Activated T-cell treated with anti-CD3 and anti-CD28 coated beads, Interleukin-2, amount 50 U/mL, for 72 hours (primary cell): ENCODE data around the gene PLEKHM2. TPM values are rescaled to one million over a fixed set of nuclear protein-coding genes. Genes with fewer than 3 reads are reported as not detected.
"Not testable (repeated sequence)": the region's sequence is repeated elsewhere in the genome, so short reads cannot be mapped to it uniquely, and the experiment has no call there.

ENCODE experiments used
- ATAC-seq, 2 donors: fragments of 150-1000 bp; cut with Tn5 transposase; replicated peaks in 1 of 2; 2 replicates each; pipeline ENCODE4 v1.10.0; 2021; ENCODE audit warnings: moderate library complexity in 2 of 2, mild to moderate bottlenecking in 1 of 2
- DNase-seq, 2 donors: peaks; one replicate each; pipeline ENCODE4 v3.0.0; 2021 to 2022; ENCODE audit warnings: mixed read lengths in 1 of 2
- H3K27ac Mint-ChIP-seq: one replicate; pipeline ENCODE4 v1.8.0; 2022; ENCODE audit warnings: mild to moderate bottlenecking, moderate library complexity, mixed read lengths
- H3K27me3 Mint-ChIP-seq: one replicate; pipeline ENCODE4 v1.8.0; 2022; ENCODE audit warnings: low read depth, mixed read lengths
- H3K36me3 Mint-ChIP-seq, 2 donors: one replicate each; pipeline ENCODE4 v1.8.0; 2022; ENCODE audit warnings: mixed read lengths in 2 of 2, mild to moderate bottlenecking in 1 of 2; ENCODE audit not compliant: insufficient read depth in 2 of 2
- H3K4me1 Mint-ChIP-seq: one replicate; pipeline ENCODE4 v1.8.0; 2022; ENCODE audit warnings: low read depth, mixed read lengths
- H3K4me3 Mint-ChIP-seq, 2 donors: one replicate each; pipeline ENCODE4 v1.8.0; 2022; ENCODE audit warnings: mild to moderate bottlenecking in 2 of 2, mixed read lengths in 2 of 2, moderate library complexity in 2 of 2
- H3K9me3 Mint-ChIP-seq, 2 donors: one replicate each; pipeline ENCODE4 v1.8.0; 2022; ENCODE audit warnings: mixed read lengths in 2 of 2
- total RNA-seq, 2 donors: library from RNA; stranded (reverse); gene quantifications; one replicate each; pipeline ENCODE4 v1.2.3, GENCODE V29; 2022

PLEKHM2 gene
- total RNA-seq, 2 donors from 2014 or later: 79.7 to 82.7 TPM

DNA sequence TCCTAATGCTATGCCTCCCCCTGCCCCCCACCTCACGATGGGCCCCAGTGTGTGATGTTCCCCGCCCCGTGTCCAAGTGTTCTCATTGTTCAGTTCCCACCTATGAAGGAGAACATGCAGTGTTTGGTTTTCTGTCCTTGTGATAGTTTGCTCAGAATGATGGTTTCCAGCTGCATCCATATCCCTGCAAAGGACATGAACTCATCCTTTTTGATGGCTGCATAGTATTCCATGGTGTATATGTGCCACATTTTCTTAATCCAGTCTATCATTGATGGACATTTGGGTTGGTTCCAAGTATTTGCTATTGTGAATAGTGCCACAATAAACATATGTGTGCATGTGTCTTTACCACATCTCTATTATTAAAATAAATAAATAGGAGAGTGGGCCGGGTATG is 15.2 kb downstream of the PLEKHM2 start:
- not testable (repeated sequence) for DNase-seq, H3K27me3 Mint-ChIP-seq, ATAC-seq, H3K36me3 Mint-ChIP-seq, H3K9me3 Mint-ChIP-seq, H3K27ac Mint-ChIP-seq, H3K4me3 Mint-ChIP-seq
- H3K4me1 Mint-ChIP-seq: peaks cover 34% of the 10 kb centered on the region

DNA sequence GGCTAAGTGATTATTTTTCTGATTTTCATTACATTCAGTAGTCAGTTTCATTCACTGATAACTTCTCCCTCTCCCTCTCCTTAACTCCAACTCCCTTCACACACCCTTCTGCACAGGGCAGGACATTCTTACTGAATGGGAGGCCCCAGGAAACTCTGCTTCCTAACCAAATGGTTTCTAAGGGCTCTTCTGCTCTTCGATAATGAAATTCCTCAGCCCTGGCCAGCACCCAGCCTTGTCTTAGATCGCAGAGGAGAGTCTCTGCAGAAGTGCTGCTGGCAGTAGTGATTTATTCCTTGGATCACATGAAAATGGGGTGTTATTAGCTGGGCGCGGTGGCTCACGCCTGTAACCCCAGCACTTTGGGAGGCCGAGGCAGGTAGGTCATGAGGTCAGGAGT is 16.4 kb downstream of the PLEKHM2 start:
- DNase-seq (no peak), ATAC-seq (no peak)
- peaks cover 34% of the 10 kb centered on the region for H3K4me1 Mint-ChIP-seq
- H3K27ac Mint-ChIP-seq: no peak overlapping the region
- H3K36me3 Mint-ChIP-seq: peaks cover 0 to 1% of the 10 kb centered on the region in 2 donors
- no peak overlapping the region for H3K4me3 Mint-ChIP-seq
- no peaks in the 10 kb centered on the region for H3K27me3 Mint-ChIP-seq
- H3K9me3 Mint-ChIP-seq: no peaks in the 10 kb centered on the region

DNA sequence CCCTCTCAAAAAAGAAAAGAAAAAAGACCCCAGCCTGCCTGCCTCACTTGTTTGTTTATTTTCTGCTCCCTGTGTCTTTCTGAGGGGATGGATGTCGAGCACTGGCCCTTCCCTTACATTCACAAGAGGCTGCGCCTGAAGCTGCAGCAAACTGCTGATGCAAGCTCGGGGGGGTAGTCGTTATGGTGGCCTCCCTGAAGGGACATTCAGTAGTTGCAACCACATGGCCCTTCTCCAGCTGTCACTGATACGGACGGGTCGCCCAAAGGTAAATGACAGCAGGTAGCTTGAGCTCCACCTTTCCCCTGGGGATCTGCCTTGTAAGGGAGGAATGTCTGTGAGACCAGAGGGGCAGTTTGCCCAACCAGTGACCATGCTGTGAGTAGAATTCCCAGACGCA is 17.7 kb downstream of the PLEKHM2 start:
- no peak overlapping the region for H3K27ac Mint-ChIP-seq
- H3K9me3 Mint-ChIP-seq: no peaks in the 10 kb centered on the region
- no peaks in the 10 kb centered on the region for H3K27me3 Mint-ChIP-seq
- DNase-seq (no peak), ATAC-seq (no peak)
- H3K4me1 Mint-ChIP-seq: peaks cover 28% of the 10 kb centered on the region
- peaks cover 0 to 1% of the 10 kb centered on the region in 2 donors for H3K36me3 Mint-ChIP-seq
- no peak overlapping the region for H3K4me3 Mint-ChIP-seq

DNA sequence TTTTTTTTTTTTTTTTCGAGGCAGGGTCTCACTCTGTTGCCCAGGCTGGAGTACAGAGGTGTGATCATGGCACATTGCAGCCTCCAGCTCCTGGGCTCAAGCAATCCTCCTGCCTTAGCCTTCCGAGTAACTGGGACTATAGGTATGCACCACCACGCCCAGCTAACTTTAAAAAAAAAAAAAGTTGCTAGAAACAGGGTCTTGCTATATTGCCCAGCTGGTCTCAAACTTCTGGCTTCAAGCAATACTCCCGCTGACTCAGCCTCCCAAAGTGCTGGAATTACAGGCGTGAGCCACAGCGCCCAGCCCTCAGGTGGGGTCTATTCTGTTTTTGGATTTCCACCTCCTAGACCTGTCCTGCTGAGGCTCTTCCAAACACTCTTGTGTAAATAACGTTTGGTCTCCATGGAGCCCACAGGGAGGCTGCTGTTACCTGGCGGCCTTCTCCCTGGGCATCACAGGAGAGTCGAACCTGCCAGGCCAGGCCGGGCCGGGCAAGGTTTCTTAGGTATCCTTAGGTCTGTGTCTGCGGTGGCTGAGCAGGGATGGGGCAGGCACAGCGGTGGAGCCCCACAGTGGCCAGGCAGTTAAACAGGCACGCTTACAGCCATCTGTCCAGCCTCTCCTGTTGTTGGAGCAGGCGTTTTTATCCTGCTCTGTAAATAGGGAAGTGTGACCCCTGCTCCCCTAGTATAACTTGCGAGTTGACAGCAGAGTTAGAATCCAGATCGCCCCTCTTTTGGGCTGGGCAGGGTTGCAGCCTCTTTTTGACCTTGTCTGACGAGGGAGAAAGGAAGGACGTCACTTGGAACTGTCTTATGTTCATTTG is 18.8 kb downstream of the PLEKHM2 start:
- Mint-ChIP-seq H3K4me1 (peaks cover 17% of the 10 kb centered on the region), H3K36me3 (peaks cover 0 to 1% of the 10 kb centered on the region in 2 donors), H3K27ac (no peak overlapping the region), H3K4me3 (no peak overlapping the region), H3K9me3 (no peaks in the 10 kb centered on the region), H3K27me3 (no peaks in the 10 kb centered on the region)
- DNase-seq (no peak), ATAC-seq (no peak)

DNA sequence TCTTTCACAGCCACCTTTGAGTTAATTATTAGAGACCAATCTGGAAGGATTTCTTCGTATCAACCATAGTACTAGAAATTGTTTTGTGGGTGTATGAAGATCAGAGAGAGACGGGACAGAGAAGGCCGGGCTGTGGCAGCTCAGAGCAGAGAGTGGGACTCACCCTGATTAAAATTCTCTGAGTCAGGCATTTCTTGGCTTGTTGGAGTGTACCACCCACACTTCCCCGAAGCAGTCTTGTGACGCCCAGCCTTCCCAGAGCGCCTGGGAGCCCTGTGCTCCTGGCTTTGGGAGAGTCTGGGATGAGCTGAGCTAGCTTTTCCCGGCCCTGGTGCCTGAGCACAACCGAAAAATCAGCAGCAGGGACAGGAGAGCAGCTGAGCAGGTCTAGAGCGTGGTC is 19.4 kb downstream of the PLEKHM2 start:
- peaks cover 0 to 1% of the 10 kb centered on the region in 2 donors for H3K36me3 Mint-ChIP-seq
- DNase-seq (no peak), ATAC-seq (no peak)
- H3K9me3 Mint-ChIP-seq: no peaks in the 10 kb centered on the region
- H3K27ac Mint-ChIP-seq: no peak overlapping the region
- peaks cover 11% of the 10 kb centered on the region for H3K4me1 Mint-ChIP-seq
- no peaks in the 10 kb centered on the region for H3K27me3 Mint-ChIP-seq
- H3K4me3 Mint-ChIP-seq: no peak overlapping the region

DNA sequence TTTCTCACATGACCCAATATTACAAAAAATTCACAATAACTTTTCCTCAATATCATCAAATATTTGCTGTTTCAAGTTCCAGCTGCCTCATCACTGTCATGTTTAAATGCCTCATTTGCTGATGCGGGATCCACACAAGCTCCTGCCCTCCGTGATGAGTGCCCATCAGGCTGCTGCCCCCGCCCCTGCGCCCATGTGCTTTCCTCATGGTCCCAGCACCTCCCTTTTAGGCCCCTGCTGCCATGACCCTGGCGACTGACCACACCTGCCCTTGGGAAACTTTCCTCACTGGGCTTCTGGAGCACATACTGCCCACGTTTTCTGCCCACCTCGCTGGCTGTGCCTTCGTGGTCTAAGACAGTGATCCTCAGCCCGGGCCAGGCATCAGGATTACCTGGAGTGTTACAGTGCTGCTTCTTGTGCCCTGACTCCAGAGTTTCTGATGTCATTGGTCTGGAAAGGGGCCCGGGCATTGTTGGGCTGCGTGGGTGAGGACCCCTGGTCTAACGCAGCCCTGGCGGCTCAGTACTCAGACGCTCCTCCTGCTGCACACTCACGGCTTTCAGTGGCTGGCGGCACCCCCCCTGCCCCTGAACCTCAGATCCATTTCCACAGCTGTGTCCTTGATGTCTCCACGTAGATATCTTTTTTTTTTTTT is 20.5 kb downstream of the PLEKHM2 start:
- Mint-ChIP-seq H3K27ac (peak overlapping the region; percentile 29), H3K4me1 (peaks cover 10% of the 10 kb centered on the region), H3K27me3 (no peaks in the 10 kb centered on the region), H3K36me3 (peaks cover 0 to 1% of the 10 kb centered on the region in 2 donors), H3K9me3 (no peaks in the 10 kb centered on the region), H3K4me3 (no peak overlapping the region)
- DNase-seq (no peak), ATAC-seq (no peak)

DNA sequence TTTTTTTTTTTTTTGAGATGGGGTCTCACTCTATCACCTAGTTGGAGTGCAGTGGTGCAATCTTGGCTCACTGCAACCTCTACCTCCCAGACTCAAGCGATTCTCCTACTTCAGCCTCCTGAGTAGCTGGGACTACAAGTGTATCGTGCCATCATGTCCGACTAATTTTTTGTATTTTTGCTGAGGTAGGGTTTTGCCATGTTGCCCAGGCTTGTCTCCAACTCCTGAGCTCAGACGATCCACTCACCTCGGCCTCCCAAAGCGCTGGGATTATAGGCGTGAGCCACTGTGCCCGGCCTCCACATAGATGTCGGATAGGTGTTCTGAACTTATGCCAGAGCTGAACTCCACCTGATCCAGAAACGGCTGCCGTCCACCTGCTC is 21.1 kb downstream of the PLEKHM2 start:
- H3K4me1 Mint-ChIP-seq: peaks cover 10% of the 10 kb centered on the region
- no peaks in the 10 kb centered on the region for H3K9me3 Mint-ChIP-seq
- no peak for ATAC-seq
- no peak overlapping the region for H3K27ac Mint-ChIP-seq
- H3K27me3 Mint-ChIP-seq: no peaks in the 10 kb centered on the region
- H3K36me3 Mint-ChIP-seq: peaks cover 0 to 1% of the 10 kb centered on the region in 2 donors
- H3K4me3 Mint-ChIP-seq: no peak overlapping the region
- no peak for DNase-seq

DNA sequence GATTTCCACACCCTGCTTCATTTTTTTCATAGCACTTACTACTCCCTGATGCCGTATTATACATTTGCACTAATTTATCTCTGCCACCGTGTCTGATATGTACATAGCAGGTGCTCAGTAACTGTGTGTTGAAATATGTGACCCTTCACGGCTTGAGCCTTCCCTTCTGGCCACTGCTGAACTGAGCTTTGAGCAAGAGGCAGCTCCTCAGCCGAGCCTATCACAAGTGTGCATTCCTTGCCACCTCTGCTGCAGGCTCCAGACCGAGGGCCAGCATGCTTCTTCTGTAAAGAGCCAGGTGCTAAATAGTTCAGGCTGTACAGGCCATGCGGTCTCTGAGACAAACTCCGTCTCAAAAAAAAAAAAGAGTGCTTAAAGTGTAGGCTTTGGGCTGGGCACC is 22.6 kb downstream of the PLEKHM2 start:
- Mint-ChIP-seq H3K27ac (no peak overlapping the region), H3K27me3 (no peaks in the 10 kb centered on the region), H3K9me3 (no peaks in the 10 kb centered on the region), H3K4me3 (no peak overlapping the region), H3K36me3 (peaks cover 0 to 1% of the 10 kb centered on the region in 2 donors), H3K4me1 (peaks cover 6% of the 10 kb centered on the region)
- DNase-seq (no peak), ATAC-seq (no peak)

DNA sequence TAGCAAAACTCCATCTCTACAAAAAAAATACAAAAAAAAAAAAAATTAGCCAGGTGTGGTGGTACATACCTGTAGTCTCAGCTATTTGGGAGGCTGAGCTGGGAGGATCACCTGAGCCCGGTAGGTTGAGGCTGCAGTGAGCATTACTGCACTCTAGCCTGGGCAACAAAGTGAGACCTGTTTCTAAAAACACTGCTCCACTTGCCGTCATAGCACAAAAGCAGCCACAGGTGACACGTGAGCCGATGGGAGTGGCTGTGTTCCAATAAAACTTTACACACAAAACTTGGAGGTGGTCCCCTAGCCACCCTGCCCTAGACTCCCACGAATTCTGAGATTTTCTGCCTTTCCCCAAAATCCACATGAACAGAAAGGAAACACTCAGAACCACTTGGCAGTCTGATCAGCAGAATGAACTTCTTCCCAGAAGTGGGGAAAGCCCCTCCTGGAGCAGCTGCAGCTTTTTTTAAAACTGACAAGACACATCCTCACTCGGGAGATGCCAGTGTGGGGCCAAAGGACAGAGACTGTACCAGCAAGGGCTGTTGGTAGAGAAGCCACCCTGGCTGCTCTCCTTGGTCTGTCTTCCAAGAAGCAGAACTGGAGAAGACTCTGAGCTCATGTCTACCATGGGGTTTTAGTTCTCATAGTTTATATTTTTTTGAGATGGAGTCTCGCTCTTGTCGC is 23.3 kb downstream of the PLEKHM2 start:
- Mint-ChIP-seq H3K9me3 (no peaks in the 10 kb centered on the region), H3K27ac (no peak overlapping the region), H3K27me3 (no peaks in the 10 kb centered on the region), H3K4me3 (no peak overlapping the region), H3K4me1 (peaks cover 6% of the 10 kb centered on the region), H3K36me3 (peaks cover 0 to 1% of the 10 kb centered on the region in 2 donors)
- DNase-seq: no peak
- no peak for ATAC-seq

DNA sequence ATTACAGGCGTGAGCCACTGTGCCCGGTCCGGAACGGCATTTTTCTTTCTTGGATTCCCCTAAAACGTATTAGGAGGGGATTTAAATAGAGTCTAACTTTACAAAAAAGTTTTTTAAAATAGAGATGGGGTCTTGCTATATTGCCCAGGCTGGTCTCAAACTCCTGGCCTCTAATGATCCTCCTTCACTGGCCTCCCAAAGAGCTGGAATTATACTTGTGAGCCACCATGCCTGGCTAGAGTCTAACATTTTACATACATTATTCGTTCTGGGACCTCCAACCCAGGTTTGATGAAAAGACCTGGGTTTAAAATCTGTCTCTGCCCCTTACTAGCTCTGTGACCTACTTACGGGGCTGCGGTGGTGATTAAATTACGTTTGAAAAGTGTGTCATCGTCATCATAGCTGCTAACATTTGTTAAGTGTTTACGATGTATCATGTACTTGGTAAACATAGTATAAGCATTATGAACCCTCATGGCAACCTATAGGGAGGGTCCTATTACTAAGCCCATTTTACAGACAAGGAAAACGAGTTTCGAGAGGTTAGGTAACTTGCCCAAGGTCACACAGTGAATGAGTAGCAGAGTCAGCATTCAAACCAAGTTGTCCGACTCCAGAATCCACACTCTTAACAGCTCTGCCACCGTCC is 24.5 kb downstream of the PLEKHM2 start:
- Mint-ChIP-seq H3K4me3 (no peak overlapping the region), H3K9me3 (no peaks in the 10 kb centered on the region), H3K4me1 (peaks cover under 1% of the 10 kb centered on the region), H3K27ac (no peak overlapping the region), H3K27me3 (no peaks in the 10 kb centered on the region), H3K36me3 (peaks cover 0 to 1% of the 10 kb centered on the region in 2 donors)
- DNase-seq (no peak), ATAC-seq (no peak)

DNA sequence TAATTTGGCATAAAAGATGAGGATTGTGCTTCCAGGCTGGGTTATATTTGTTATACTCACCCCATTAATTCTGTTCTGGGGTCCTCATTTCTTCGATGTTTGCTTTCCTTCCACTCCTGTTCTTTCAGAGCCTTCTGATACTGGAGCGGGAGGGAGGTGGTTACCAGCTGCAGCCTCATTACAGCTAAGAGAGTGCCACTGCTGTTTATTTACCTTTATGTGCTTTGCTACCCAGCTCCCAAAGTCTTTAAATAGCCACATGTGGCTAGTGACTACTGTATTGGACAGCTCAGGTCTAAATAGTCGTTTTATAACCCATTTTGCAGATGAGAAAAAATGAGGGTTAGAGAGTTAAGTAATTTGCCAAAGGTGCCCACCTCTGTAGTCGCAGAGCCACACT is 25.1 kb downstream of the PLEKHM2 start:
- Mint-ChIP-seq H3K27ac (no peak overlapping the region), H3K9me3 (no peaks in the 10 kb centered on the region), H3K4me3 (no peak overlapping the region), H3K27me3 (no peaks in the 10 kb centered on the region), H3K4me1 (no peaks in the 10 kb centered on the region), H3K36me3 (peaks cover 0 to 1% of the 10 kb centered on the region in 2 donors)
- no peak for DNase-seq
- no peak for ATAC-seq

DNA sequence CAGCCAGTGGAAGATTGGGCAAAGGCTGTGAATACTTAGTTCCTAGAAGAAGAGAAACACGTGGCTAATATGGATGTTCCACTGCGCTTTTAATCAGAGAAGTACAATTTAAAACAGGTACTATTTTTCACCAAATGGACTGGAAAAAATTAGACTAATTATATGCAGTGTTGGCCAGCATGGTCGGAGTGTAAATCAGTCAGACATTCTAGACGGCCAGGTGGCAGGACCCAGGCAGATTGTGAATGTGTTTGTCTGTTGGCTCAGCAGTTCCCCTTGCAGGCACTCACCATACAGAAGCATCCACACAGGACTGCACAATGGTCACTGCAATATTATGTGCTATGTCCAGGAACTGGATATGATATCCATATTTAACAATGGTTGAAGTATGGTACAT is 28.0 kb downstream of the PLEKHM2 start:
- no peaks in the 10 kb centered on the region for H3K9me3 Mint-ChIP-seq
- ATAC-seq (no peak), DNase-seq (no peak)
- H3K4me1 Mint-ChIP-seq: no peaks in the 10 kb centered on the region
- H3K4me3 Mint-ChIP-seq: no peak overlapping the region
- H3K27me3 Mint-ChIP-seq: no peaks in the 10 kb centered on the region
- no peak overlapping the region for H3K27ac Mint-ChIP-seq
- H3K36me3 Mint-ChIP-seq: peaks cover 0 to 4% of the 10 kb centered on the region in 2 donors
